Dermis lymphatic vessel endothelial cell (primary cell): ENCODE data around the gene RO60. TPM values are rescaled to one million over a fixed set of nuclear protein-coding genes. Genes with fewer than 3 reads are reported as not detected.

Experiments used
- total RNA-seq: library from RNA; depleted of rRNA; stranded (reverse); fragments of >200 nt; gene quantifications from 2 replicates; pipeline ENCODE4 v1.2.1, GENCODE V29; 2014

RO60 gene
- total RNA-seq, result 160 and 192 TPM in 2 replicates

DNA sequence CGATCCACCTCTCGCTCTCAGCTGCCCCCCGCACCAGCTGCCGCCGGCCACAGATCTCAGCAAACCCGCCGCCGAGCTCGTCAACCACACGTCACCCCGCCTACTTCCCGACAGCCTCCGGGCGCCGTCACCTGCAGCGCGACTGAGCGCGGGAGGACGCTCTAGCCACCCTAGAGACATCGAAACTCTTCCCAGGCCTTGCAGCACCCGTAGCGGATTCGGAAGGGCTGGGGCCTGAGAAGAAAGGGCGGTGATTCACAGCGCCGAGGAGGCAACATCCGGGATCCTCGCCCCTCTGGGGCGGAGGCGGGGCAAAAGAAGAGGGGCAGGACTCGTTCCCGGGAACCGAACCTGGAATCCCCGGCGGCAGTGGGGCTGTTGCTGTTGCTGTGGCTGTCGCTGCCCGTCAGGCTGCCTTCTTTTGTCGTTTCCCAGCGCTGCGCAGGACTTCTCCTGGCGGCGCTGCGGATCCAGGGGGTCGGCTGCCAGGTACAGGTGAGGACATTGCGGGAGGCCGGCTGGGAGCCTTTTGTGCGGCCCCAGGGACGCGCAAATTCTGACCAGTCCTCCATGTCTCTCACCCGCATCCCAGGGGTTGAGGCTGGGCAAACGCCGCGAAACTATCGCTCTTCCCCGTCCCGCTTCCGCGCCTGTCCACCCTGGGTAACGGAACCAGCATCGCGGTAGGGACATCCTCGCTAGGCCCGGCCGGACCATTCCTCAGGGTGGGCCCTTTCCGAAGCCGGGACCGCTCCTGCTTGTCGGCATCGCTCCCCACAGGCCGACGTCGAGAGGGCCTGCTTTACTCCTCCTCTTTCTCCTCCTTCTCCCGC, at the start of gene RO60, which contains the start of gene UCHL5:
RO60 (plus strand) TSS at position 331 of the 833 bp plus-strand sequence. CDS start 9,443 bp downstream, outside the sequence.
UCHL5 (minus strand) TSS at position 79 of the 833 bp plus-strand sequence. CDS start 100 bp downstream, outside the sequence.

DNA sequence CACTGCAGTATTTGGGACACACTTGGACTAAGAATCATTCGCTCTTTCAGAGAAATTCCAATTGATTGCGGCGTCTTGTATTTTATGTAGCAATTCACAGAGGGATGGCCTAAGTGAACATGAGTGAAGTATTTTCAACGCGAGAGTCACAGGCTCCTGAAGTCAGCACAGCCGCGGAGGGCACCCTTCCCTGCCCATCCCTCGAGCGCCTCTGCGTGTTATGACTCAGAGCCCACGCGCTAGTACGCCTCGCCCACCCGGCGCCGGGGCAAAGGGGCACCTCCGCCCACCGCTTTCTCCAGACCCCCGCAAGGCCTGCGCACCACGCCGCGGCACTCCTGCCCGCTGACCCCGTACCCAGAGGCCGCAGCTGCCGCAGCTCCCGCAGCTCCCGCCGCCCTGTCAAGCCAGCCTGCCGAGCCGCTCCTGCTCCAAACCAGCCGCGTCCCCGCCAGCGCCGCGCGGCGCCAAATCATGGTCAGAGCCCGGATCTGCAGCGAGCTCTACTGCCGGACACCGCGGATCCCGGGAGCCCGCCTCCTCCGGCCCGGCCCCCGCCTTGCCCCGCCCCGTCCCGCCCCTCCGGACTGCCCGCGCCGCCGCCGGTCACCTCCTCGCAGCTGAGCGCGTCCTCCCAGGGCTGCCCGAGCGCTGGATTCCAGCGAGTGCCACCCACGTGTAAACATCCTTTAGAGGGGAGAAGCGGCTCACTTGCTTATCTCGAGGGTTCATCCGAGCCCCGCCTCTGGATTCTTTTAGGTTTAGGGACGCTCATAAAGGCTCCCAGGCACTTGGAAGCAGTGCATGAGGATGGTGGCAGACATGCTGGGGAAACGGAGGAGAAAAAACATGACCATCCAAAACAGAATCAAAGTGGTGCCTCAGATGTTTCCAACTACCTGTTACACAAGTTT, 45.8 kb downstream of the RO60 start, which contains the start of gene GLRX2:
GLRX2 (minus strand) TSS at position 508 of the 914 bp plus-strand sequence; CDS start at position 476, 32 bp downstream.

Other genes starting within 250 kb of the RO60 start
- 16.1 and 17.0 TPM in 2 replicates for gene UCHL5, start 252 bp upstream of the RO60 start, total RNA-seq
- gene GLRX2, start 45.8 kb downstream of the RO60 start, total RNA-seq, result 3.8 and 5.0 TPM in 2 replicates
- gene CDC73, start 62.4 kb downstream of the RO60 start, total RNA-seq, result 16.0 and 16.7 TPM in 2 replicates
- 0.34 and 2.2 TPM in 2 replicates for gene B3GALT2, start 127.0 kb downstream of the RO60 start, total RNA-seq